Measurements from ENCODE around the gene TRABD2B.

The TRABD2B gene

DNA sequence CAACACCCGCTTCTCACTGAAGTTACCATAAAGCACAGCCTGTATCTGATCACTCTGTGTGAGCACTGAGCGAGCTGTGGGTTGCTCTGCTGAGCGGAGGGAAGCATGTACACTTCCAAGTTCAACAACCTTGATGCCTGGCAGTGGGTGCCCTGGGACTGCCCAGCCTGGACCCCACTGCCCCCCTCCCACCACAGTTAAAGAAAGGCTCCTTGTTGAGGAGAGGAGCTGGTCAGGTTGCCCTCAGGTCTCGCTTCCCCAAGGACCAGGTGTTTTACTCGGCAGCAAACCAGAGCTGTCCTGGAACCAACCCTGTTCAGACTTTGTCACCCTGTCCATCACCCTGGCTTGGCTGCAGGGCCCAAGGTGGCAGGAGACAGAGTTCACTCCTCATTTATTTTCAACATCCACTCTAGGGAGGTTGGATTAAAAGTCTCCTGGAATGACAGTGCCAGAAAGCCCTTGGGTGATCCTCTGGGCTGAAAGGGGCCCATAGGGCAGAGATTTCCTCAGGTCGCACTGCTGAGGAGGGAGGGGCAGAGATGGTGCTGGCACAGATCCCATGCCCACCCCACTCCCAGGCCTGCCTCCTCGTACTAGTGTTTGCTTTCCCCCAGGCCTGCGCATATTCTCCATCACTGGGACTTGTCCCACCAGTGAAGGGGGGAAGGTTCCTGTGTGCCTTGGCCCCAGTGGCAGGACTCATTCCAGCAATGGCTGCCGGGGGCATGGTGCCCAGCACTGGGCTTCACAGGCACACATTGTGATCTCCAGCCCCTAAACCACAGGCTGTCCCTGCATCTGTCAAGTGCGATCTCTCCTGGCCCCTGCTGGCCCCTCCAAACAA lies 101.7 kb downstream of the TRABD2B start:
- H3K4me3 ChIP-seq (ENCODE audit: insufficient read depth, low read length, poor library complexity, severe bottlenecking) = no peak overlapping the region
- no peaks in the 10 kb centered on the region for H4K20me1 ChIP-seq (ENCODE audit: low read depth, low read length)
- no peak overlapping the region for H2AFZ ChIP-seq (ENCODE audit: low read depth, low read length, severe bottlenecking)
- no peak overlapping the region for H3K9ac ChIP-seq (ENCODE audit: low read length)
- no peak for TF ChIP-seq EZH2phosphoT487 (conservative IDR thresholded peaks at IDR 0.05; ENCODE audit: low read length)
- TF ChIP-seq, protein P1, sequence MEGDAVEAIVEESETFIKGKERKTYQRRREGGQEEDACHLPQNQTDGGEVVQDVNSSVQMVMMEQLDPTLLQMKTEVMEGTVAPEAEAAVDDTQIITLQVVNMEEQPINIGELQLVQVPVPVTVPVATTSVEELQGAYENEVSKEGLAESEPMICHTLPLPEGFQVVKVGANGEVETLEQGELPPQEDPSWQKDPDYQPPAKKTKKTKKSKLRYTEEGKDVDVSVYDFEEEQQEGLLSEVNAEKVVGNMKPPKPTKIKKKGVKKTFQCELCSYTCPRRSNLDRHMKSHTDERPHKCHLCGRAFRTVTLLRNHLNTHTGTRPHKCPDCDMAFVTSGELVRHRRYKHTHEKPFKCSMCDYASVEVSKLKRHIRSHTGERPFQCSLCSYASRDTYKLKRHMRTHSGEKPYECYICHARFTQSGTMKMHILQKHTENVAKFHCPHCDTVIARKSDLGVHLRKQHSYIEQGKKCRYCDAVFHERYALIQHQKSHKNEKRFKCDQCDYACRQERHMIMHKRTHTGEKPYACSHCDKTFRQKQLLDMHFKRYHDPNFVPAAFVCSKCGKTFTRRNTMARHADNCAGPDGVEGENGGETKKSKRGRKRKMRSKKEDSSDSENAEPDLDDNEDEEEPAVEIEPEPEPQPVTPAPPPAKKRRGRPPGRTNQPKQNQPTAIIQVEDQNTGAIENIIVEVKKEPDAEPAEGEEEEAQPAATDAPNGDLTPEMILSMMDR (IDR thresholded peaks at IDR 0.05; ENCODE audit: insufficient read depth, low read length, poor library complexity, severe bottlenecking) = no peak
- H3K9me2 ChIP-seq (replicated peaks; ENCODE audit: insufficient read depth, low read length) = no peaks in the 10 kb centered on the region
- no peaks in the 10 kb centered on the region for H3K36me3 ChIP-seq (ENCODE audit: low read length)
- H3K27me3 ChIP-seq (ENCODE audit: low read length) = no peaks in the 10 kb centered on the region
- H3F3A ChIP-seq (ENCODE audit: insufficient read depth) = no peaks in the 10 kb centered on the region
- no peaks in the 10 kb centered on the region for H3K9me3 ChIP-seq (ENCODE audit: insufficient read depth, low read length)
- H3K27ac ChIP-seq (ENCODE audit: low read depth, low read length) = no peak overlapping the region
- no peak overlapping the region for H3K4me2 ChIP-seq (ENCODE audit: low read depth, low read length, poor library complexity, severe bottlenecking)
- no peaks in the 10 kb centered on the region for H3K79me2 ChIP-seq (ENCODE audit: insufficient read depth, low read length)

DNA sequence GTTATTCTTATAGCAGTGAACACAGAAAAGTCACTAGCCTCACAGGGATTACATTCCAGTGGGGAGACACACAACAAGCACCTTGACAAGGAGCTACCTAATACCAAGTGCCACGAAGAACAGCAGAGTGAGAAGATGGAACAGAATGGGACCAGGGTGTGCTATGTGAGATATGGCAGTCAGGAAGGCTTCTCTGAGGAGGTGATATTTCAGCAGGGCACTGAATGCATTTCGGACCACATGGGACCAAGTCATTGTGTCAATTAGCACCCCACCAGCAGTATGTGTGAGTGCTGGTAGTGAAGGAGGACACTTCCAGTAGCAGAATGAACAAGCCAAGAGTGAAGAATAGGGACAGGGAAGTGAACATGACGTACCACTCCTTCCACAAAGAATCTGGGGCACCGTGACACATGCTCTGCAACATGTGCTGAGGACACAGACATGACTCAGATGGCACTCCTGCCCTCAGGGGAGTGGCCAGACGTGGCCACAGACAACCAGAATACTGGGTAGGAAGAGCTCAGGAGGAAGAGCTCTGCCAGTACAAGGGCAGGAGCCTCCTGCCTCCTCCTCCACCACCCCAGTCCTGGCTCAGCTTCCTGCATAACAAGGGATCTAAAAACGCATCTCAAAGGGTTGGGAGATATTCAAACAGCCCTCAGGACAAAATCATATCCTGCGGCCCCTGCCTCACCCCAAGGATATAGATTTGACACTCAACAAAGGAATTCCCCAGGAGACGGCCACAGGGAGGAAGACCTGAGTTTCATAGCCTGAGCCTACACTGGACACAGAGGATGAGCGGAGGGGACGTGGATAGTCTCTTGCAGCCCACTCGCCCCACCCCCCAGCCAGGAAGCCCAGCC lies 102.5 kb downstream of the TRABD2B start:
- no peaks in the 10 kb centered on the region for H3K9me2 ChIP-seq (replicated peaks; ENCODE audit: insufficient read depth, low read length)
- H3K4me2 ChIP-seq (ENCODE audit: low read depth, low read length, poor library complexity, severe bottlenecking) = no peak overlapping the region
- no peaks in the 10 kb centered on the region for H3K9me3 ChIP-seq (ENCODE audit: insufficient read depth, low read length)
- no peaks in the 10 kb centered on the region for H3F3A ChIP-seq (ENCODE audit: insufficient read depth)
- TF ChIP-seq, protein P1 (IDR thresholded peaks at IDR 0.05; ENCODE audit: insufficient read depth, low read length, poor library complexity, severe bottlenecking) = no peak
- no peak for TF ChIP-seq EZH2phosphoT487 (conservative IDR thresholded peaks at IDR 0.05; ENCODE audit: low read length)
- H3K79me2 ChIP-seq (ENCODE audit: insufficient read depth, low read length) = no peaks in the 10 kb centered on the region
- H3K4me3 ChIP-seq (ENCODE audit: insufficient read depth, low read length, poor library complexity, severe bottlenecking) = no peak overlapping the region
- no peak overlapping the region for H3K27ac ChIP-seq (ENCODE audit: low read depth, low read length)
- H3K36me3 ChIP-seq (ENCODE audit: low read length) = no peaks in the 10 kb centered on the region
- H3K9ac ChIP-seq (ENCODE audit: low read length) = no peak overlapping the region
- no peaks in the 10 kb centered on the region for H4K20me1 ChIP-seq (ENCODE audit: low read depth, low read length)
- H2AFZ ChIP-seq (ENCODE audit: low read depth, low read length, severe bottlenecking) = no peak overlapping the region
- no peaks in the 10 kb centered on the region for H3K27me3 ChIP-seq (ENCODE audit: low read length)

DNA sequence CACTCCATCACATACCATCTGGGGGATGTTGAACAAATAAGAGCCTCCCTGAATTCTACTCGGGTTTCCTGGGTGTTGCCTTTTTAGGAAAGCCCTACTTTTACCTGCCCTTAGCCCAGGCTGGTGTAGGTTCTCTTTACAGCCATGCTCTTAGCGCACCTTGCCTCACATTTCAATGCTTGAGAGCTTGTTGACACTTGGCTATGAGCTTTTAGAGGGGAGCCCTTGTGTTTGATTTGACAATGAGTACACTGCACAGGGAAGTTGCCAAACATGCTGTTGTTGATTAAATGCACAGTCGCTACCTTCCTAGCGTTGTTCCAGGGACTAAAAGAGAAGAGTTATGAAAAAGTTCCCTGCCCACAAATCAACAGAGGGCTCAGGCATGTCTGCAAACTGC lies 103.8 kb downstream of the TRABD2B start:
- H3K79me2 ChIP-seq (ENCODE audit: insufficient read depth, low read length) = no peaks in the 10 kb centered on the region
- H3F3A ChIP-seq (ENCODE audit: insufficient read depth) = no peaks in the 10 kb centered on the region
- no peaks in the 10 kb centered on the region for H3K9me3 ChIP-seq (ENCODE audit: insufficient read depth, low read length)
- H2AFZ ChIP-seq (ENCODE audit: low read depth, low read length, severe bottlenecking) = no peak overlapping the region
- no peak for TF ChIP-seq EZH2phosphoT487 (conservative IDR thresholded peaks at IDR 0.05; ENCODE audit: low read length)
- TF ChIP-seq, protein P1 (IDR thresholded peaks at IDR 0.05; ENCODE audit: insufficient read depth, low read length, poor library complexity, severe bottlenecking) = no peak
- no peaks in the 10 kb centered on the region for H4K20me1 ChIP-seq (ENCODE audit: low read depth, low read length)
- no peaks in the 10 kb centered on the region for H3K27me3 ChIP-seq (ENCODE audit: low read length)
- no peak overlapping the region for H3K9ac ChIP-seq (ENCODE audit: low read length)
- no peak overlapping the region for H3K27ac ChIP-seq (ENCODE audit: low read depth, low read length)
- H3K4me3 ChIP-seq (ENCODE audit: insufficient read depth, low read length, poor library complexity, severe bottlenecking) = no peak overlapping the region
- H3K36me3 ChIP-seq (ENCODE audit: low read length) = no peaks in the 10 kb centered on the region
- H3K9me2 ChIP-seq (replicated peaks; ENCODE audit: insufficient read depth, low read length) = no peaks in the 10 kb centered on the region
- no peak overlapping the region for H3K4me2 ChIP-seq (ENCODE audit: low read depth, low read length, poor library complexity, severe bottlenecking)
